Measurements from ENCODE around the gene KIFAP3.

- TF ChIP-seq POLR2AphosphoS5 (IDR thresholded peaks at IDR 0.05; ENCODE audit: low read depth, low read length) (no peak), CTCF (IDR thresholded peaks at IDR 0.05) (no peak), TCF7L2 (IDR thresholded peaks at IDR 0.05; ENCODE audit: low read depth, low read length) (no peak), SIN3A (IDR thresholded peaks at IDR 0.05; ENCODE audit: borderline replicate concordance, insufficient read depth, low read depth, low read length) (no peak)
Measured at GRCh38 chr1:170020859-170021258, 53.6 kb downstream of the KIFAP3 start.
